T-helper 9 cell (primary cell): ENCODE results near the gene TEDDM1.

Experiments
- DNase-seq: peaks from one replicate; pipeline ENCODE4 v3.0.0-alpha.2; 2020

Gene TEDDM1

DNA sequence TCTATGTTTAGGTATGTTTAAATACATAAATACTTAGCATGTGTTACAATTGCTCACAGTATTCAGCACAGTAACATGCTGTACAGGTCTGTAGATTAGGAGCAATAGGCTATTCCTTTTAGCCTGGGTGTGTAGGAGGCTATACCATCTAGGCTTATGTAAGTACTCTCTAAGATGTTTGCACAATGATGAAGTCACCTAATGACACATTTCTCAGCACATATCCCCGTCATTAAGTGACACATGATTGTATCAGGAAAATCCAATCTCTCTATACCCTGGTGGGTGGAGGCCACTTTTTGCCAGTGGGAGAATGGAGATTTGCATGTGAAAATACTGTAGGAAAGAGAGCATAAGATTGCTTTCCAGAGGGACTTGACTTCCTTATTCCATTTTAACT lies 5.5 kb upstream of the TEDDM1 start:
- no peak for DNase-seq

DNA sequence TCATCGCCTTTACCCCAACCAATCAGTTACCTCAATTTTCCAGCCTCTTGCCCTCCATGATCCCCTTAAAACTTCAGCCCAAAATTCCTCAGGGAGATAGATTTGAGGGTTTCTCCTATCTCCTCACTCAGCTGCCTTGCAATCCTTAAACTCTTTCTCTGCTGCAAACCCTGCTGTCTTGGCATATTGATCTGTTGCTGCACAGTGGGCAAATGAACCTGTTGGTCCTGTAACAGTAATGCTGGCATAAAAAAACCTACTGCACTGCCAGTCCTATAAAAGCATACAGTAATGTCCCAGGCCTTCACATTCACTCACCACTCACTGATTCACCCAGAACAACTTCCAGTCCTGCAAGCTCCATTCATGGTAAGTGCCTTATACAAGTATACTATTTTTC lies 5.1 kb upstream of the TEDDM1 start:
- DNase-seq: no peak

DNA sequence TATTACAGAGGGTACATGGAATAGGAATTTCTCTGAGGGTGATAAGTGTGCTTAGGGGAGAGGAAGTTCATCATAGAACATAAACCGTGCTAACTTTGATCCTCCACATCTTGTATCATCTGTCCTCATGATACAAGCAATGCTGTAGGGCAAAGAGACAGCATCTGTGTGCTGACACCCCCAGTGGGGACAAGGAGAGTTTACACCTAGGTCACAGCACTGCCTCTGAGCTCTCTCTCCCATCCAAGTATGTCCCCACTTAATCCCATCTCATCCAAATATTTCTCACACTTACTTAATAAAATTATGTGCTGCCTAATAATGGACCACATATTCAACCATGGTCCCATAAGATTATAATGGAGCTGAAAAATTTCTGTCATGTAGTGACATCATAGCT lies 4.3 kb upstream of the TEDDM1 start:
- no peak for DNase-seq

DNA sequence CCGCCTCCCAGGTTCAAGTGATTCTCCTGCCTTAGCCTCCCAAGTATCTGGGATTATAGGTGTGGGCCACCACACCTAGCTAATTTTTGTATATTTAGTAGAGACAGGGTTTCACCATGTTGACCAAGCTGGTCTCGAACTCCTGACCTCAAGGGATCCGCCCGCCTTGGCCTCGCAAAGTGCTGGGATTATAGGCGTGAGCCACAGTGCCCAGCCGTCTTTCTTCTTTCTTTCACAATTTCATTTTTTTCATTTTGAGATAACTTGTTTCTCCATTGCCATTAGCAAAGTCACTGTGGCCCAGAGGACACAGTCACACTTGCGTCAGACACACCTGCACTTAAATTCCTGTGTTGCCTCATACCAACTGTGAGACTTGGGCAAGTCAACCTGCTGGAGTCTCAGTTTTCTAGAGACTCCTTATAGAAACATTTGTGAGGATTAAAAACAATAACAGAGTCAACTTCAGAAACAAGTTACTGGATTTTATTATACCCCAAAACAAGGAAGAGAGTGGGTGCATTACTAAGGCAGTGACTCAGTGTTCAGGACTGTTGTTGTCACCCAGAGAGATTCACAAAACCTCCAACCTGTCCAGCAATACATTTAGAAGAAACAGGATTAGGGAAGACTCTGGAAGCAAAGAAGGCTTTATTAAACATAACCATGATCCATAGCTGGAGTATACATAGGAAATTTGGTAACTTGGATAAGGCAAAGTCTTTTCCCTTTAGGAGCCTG lies 2.6 kb downstream of the TEDDM1 start:
- DNase-seq: no peak

DNA sequence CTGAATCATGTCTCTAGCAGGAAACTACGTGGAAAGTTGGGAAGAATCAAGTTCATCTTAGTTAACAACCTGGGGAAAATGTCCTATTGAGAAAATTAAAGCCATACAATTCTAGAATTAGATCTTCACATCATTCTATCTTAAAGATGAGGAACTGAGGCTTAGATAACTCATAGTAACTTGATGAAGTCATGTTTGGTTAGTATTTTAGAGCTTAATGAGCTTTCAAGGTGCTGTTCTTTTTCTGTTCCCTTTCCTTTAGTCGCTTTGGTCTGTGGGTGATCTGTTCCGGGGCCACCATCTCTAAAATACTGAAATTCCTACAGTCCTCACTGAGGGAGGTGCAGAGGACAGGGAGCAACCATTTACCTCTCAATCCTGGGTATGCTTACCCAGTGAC lies 4.6 kb downstream of the TEDDM1 start:
- DNase-seq: no peak

DNA sequence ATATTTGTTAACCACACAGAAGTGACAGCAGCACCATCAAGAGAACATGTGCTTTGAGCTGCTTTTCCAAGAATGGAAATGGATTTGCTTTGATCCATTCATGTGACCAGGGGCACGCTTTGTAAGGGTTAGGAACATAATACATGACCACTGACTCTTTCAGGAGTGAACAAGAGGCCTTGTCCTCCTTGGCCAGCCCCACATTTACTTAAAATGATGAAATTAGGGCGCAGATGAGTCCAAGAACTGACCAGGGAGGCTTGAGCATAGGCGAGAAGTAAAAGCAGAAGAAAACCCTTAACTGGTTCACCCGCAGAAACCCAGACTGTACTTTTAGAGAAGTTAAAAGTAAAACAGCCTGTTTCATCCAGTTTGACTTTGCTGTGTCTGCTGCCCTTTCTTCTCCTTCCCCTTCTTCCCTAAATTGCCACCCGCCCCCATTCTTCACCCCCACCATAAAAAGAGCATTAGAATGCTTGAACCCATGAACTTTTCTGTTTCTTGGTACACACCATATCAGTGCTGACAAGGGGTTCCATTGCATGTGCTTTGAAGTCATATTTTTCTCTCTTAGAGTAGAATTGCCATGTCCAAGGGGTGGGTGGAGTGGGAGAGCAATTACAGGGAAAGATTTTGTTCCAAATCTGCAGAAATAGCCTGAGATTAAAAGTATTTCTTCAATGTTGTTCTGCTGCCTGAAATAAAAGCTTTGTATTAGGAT lies 6.3 kb downstream of the TEDDM1 start:
- no peak for DNase-seq

DNA sequence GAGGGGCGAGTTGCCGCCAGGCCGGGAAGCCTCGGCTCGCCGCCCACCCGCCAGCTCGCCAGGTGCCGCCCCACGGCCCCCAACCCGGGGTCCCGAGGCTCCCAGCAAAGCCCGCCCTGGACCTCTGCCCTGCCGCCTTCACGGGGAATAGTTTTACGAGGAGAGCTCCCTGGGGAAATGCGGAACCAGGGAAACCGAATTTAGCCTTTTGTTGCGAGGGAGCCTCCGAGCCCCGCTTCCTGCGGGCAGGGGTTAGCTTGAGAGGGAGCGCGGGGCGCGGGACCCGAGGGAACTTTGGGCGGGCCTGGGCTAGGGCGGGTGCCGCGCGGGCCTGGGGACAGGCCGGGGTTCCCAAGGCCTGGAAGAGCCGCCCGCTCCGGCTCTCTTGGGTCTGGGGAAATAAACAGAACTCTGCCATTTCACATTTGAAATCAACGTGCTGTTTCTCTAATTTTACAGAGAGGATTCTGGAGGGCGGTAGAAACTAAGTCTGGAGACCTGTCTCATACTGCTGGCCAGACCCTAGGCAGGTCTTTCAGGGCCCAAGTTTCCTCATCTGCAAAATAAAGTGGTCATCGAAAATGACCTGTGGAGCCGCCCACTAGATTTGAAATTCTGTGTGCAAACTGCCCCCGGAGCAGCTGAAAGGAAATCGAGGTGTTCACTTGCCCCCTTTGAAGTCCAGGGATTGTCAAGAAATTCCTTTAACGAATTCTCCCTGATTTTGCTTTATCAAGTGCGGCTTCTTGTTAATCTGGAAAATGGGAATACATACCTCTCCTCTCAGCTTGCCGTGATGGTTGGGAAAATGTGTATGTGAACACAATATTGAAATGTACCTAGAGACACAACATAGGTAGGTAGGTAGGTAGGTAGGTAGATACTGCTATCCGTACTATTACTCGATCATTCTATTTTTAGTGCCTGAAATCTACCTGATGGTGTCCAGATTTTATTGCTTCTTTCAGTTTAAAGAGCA lies 8.1 kb downstream of the TEDDM1 start:
- DNase-seq: no peak

DNA sequence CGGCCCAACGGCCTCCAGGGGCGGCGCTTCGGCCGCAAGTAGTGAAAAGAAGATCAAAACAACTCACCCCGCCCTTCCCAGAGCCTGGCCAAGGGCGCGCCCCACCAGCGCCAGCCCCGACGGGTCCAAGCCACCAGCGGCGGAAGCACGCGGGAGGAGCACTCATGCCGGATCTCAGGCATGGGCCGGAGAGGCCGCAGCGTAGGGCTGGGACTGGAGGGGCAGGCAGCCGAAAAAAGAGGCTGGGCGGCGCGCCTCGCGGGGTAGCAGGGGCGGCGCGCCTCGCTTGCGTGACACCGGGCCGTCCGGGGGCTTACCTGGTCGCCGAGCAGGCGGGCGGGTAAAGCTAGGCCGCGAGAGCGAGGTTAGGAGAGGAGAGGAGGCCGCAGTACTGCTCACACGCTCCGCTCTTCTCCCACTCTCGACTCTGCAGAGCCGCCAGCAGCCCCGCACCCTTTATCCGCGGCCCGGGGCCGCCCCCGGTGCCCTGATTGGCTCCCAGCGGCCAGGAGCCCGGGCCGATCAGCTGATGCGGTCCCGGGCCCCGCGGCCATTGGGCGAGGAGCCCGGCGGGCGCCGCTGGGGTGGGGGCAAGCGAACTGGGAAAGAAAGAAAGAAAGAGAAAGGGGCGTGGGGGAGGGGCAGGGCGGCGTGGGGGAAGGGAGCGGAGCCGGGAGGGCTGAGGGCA lies 9.0 kb downstream of the TEDDM1 start, which contains the start of gene GLUL:
Gene GLUL (minus strand): TSS at position 429 of the 688 bp plus-strand sequence. CDS start 3,053 bp downstream, outside the sequence.
- peak; percentile 42 for DNase-seq

DNA sequence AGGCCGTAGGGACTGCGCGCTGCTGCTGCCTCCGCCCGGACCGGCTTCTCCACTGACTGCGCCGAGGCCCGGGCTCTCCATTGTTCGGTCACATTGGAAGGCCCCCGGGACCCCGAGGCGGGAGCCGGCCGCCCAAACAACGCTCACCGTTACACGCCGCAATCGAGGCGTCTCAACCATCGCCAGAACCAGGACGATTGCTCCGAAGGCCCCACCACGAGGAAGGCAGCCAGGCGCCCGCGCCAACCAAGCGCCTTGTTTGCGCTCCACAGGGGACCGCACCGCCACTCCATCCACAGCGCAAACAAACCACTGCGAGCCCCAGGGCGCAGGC lies 9.5 kb downstream of the TEDDM1 start:
- DNase-seq: no peak

DNA sequence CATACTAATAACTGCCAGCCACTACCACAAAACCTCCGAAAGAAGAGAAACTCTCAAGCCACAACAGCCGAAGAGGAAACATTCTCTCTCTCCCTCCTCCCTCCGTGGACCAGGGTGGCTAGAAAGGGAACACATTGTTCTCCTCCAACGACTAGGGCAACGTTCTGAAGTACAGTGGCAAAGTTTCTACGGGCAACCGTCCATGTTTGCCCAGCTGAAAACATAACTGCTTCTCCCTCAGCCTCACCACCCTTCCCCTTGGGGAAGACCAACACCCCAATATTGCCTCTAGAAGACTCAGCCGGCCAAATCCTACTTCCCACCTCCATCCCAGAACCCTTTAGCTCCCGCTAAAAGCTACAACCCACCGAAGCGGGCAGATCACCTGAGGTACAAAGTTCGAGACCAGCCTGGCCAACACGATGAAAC lies 10.8 kb downstream of the TEDDM1 start:
- DNase-seq: no peak

DNA sequence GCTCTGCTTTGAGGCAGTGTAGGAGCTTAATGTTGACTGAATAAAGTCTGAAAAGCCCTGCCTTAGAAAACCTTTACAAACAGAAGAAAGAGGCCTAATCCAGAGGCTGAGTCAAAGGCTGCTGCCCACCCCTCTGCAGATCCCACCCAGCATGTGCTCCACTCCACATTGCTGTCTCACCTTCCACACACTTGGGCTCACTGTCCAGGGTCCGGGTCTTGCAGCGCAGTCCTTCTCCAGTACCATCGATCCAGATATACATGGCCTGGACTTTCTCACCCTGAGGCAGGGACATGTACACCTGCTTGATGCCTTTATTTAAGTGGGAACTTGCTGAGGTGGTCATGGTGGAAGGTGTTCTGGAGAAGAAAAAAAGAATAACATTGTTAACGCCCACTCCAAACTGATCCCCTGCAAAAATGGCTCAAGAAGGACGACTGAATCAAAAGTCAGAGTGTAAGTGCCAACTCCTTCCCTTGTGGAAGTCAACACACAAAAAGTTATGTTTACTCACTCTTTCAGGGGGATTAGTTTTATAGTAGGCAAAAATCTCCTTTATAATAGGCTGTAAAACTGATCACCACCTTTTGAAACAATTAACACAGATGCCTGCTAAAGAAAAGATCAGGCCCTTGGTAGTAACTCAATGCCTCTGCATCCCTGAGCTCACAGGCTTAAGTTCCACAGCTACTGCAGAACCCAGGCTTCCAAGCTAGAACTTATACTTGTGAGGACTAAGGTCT lies 11.9 kb downstream of the TEDDM1 start:
- no peak for DNase-seq

DNA sequence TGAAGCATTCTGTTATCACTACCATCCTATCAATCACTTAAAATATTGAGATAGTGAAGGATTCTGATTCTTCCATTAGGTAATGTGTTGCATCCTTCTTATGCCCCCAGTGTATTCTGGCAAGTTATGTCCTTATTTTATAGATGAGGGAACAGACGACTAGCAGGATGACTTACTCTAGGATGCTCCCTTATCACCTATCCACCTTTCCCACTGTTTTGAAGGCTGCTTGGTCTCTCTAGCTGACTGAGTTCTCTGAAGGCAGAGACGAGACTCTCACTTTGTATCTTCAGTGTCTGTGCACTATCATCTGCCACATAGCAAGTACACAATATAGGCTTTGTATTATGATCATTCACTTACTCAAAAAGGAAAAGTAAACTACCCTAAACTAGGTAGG lies 12.9 kb downstream of the TEDDM1 start:
- DNase-seq: no peak

DNA sequence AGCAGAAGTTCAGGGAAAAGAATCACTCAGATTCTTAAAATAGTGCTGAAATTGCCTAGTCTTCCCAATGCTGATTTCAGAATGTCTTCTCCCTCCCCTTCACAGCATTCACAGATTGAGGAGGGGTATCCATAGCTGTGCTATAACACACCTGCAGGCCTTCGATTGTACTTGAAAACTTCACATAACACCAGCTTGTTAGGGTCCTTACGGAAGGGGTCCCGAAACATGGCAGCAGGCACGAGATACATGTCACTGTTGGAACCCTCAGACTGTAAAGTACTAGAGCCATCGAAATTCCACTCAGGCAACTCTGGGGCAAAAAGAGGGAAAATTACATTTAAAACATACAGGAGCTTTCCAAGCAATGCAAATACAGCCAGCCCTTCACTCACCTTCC lies 13.5 kb downstream of the TEDDM1 start:
- no peak for DNase-seq

DNA sequence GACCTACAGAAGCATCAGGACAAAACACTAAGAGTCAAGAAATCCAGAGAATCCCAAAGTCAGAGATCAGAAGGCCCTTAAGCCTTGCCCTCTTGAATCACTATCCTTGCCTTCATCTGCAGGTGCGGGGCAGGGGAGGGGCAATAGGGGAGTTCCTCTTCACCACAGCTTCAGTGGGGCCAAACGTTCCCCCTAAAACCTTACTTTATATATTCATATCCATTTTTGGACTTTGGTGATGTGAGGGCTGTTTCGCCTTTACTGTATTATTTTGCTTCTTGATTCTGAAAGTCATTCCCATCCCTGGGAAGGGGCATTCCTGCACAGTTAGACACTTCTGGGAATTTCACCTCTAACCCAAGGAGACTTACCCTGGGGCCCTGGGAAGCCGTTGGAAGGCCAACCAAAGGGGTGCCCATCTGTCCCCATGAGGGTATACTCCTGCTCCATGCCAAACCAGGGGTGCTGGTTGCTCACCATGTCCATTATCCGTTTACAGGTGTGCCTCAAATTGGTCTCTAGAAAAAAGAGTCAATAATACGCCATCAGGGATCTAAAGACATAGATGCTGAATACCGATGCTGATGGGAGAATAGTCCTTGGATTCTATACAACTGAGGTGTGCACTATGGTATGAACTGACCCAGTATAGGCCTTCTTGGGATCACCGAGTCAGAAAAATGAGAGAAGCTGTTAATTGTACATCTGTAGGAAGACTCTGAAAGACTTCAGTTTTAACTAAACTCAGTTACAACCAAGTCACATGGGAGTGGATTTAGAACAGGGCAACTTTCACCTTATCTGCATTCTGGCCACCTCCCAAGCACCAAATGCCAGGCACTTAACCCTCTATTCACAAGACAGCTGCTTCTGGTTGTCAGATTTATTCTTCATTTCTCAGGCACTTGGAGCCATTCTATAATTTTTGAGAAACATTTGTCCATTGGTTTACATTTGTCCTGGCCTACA lies 14.3 kb downstream of the TEDDM1 start:
- DNase-seq: no peak

DNA sequence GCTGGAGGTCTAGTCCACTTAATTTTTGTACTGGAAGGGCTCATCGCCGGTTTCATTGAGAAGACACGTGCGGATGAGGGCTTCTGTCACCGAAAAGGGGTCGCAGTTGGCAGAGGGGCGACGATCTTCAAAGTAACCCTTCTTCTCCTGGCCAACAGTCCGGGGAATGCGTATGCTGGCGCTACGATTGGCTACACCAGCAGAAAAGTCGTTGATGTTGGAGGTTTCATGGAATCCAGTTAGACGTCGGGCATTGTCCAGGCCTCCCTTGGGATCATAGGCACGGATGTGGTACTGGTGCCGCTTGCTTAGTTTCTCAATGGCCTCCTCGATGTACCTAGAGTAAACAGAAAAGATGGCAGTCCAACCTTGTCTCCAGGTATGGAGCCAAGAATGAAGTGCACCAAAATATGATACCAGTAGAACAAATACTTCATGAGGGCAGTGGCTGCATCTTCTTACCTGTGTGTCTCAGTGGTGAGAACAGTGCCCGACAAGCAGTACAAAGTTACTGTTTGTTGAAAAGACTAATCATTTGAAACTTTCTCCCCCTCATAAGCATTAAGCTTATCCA lies 16.0 kb downstream of the TEDDM1 start:
- DNase-seq: no peak

DNA sequence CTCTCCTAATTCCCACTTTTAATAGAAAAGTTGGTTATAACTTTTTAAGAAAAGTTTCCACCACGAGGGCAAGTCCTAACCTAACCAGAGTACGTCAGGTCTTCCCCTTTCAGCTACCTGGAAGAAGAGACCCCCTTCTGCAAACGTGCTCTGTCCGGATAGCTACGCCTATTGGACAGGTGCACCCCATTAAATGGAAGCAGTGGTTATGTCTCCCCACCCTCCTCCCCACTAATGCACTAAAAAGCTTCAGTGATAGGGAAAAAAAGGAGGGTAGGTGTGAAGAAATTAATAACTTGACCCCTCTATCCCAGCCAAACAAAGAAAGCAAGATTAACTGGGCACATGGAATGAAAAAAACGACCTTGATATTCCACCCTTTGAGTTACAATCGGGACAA lies 16.5 kb downstream of the TEDDM1 start:
- no peak for DNase-seq

DNA sequence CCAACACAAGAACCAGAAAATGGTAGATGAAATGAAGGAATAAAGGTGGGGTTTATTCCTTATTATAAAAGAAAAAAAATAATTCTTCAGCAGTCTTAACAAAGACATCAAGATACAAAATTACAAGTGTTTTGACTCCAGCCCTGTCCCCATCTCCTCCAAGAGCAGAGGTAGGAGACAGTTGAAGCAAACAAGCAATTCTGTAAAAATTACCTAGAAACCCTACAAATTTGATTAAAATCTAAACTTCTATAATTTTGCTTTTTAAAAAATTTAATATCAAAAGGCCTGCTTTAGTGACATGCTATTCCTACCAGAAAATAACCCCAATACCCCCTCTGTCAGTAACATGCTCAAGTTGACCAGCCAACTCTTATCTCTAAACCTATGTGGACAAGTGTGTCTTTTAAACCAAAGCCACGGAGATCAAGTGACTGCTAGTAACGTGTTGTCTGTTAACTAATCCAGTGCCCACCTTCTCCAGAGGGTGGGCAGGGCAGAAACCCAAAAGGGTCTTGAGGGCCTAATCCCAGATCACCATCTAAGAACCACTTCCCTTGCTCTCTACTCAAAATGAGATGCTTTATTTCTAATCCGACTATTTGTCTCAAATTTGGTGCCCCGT lies 17.3 kb downstream of the TEDDM1 start:
- no peak for DNase-seq

DNA sequence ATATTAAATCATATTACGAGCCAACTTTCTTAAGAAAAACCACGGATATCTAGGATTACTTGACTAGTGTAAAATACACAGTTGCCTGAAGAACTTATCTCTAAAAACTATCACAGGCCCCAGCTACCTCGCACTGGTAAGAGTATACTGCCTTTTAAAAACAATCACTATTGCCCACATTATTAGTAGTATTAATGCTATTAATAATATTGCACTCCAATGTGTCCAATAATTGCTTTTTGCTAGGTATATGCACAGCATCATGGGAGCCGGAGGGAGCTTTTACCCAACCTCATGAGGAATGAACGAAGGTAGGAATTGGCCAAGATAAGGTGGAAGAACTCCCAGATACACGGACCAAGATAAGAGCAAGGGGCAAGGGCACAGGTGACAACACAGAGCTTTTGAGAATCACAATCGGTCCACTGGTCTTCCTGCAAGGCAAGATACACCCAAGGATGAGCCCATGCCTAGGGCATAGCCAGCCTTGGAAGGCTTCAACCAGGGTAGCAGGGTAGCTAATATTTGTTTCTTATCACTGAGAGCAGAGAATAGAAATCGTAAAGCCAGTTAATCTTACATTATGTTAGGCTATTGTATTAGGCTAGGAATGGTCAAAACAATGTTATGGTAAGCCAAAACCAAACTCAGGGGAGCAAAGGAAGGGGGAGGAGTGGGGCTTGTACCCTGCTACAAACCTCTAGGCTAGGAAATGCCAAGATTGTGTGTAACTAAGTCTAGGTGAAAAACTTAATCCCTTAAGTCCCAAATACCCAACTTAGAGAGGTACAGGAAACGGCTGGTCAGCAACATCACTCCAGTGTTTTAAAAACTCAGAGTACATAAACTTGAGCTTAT lies 18.3 kb downstream of the TEDDM1 start:
- DNase-seq: no peak

DNA sequence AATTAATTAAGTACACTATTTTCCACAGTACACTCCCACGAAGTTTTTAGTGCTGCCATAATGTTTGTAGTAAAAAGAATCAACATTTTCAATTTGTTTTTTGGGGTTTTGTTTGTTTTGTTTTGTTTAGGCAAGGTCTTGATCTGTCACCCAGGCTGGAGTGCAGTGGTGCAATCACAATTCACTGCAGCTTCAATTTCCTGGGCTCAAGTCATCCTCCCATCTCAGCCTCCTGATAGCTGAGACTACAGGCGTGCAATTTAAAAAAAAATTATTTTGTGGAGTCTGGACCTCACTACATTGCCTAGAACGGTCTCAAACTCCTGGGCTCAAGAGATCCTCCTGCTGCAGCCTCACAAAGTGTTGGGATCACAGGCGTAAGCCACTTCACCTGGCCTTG lies 20.3 kb downstream of the TEDDM1 start:
- DNase-seq: no peak
